ENCODE measurements around the gene CEP68. TPM values are rescaled to one million over a fixed set of nuclear protein-coding genes. Genes with fewer than 3 reads are reported as not detected.

Gene CEP68
- total RNA-seq, 1 experiment from 2014 or later: 7.2 TPM

- no peak overlapping the region for H3K27ac Mint-ChIP-seq (ENCODE audit: low read depth, unreplicated experiment)
- H3K9me3 Mint-ChIP-seq (ENCODE audit: unreplicated experiment): no peaks in the 10 kb centered on the region
- intact Hi-C loops (cut with micrococcal nuclease): no loop called here
- no TSS peak for BruUV-seq (replicated peaks)
- H3K27me3 Mint-ChIP-seq (ENCODE audit: insufficient read depth, unreplicated experiment): no peaks in the 10 kb centered on the region
- POLR2A ChIA-PET: interaction anchor here (0.6 to 1.2 kb wide), 2 partner anchors 25 to 113 kb away, joined by 3 read pairs; no protein-coding TSS in a partner anchor
- DNase-seq (ENCODE audit: unreplicated experiment): no peak
- TF ChIP-seq CTCF (IDR thresholded peaks at IDR 0.05; ENCODE audit: unreplicated experiment): no peak
- H3K36me3 Mint-ChIP-seq (ENCODE audit: insufficient read depth, unreplicated experiment): no peaks in the 10 kb centered on the region
- CTCF ChIA-PET: interaction anchor here (0.7 to 1.2 kb wide), 3 partner anchors 12 to 60 kb away, joined by 3 read pairs; no protein-coding TSS in a partner anchor
- peaks cover 18% of the 10 kb centered on the region for H3K4me1 Mint-ChIP-seq (ENCODE audit: insufficient read depth, unreplicated experiment)
- H3K4me3 Mint-ChIP-seq (ENCODE audit: unreplicated experiment): no peak overlapping the region
Measured at GRCh38 chr2:65030476-65031332, 25.5 kb upstream of the CEP68 start.

- H3K4me3 Mint-ChIP-seq (ENCODE audit: unreplicated experiment): no peak overlapping the region
- peaks cover 18% of the 10 kb centered on the region for H3K4me1 Mint-ChIP-seq (ENCODE audit: insufficient read depth, unreplicated experiment)
- ChIA-PET CTCF (interaction anchor here (0.7 to 0.8 kb wide), 2 partner anchors 35 to 61 kb away, joined by 3 read pairs; no protein-coding TSS in a partner anchor), POLR2A (interaction anchor here (1.2 kb wide), 1 partner anchor 114 kb away, joined by 3 read pairs; no protein-coding TSS in a partner anchor)
- no peaks in the 10 kb centered on the region for H3K27me3 Mint-ChIP-seq (ENCODE audit: insufficient read depth, unreplicated experiment)
- no peak for TF ChIP-seq CTCF (IDR thresholded peaks at IDR 0.05; ENCODE audit: unreplicated experiment)
- peak; percentile 16 for DNase-seq (ENCODE audit: unreplicated experiment)
- intact Hi-C loops (cut with micrococcal nuclease): no loop called here
- BruUV-seq (replicated peaks): no TSS peak
- no peak overlapping the region for H3K27ac Mint-ChIP-seq (ENCODE audit: low read depth, unreplicated experiment)
- no peaks in the 10 kb centered on the region for H3K9me3 Mint-ChIP-seq (ENCODE audit: unreplicated experiment)
- H3K36me3 Mint-ChIP-seq (ENCODE audit: insufficient read depth, unreplicated experiment): no peaks in the 10 kb centered on the region
Measured at GRCh38 chr2:65031341-65032018, 24.7 kb upstream of the CEP68 start.

GRCh38 chr2:65032019-65032975 is 23.9 kb upstream of the CEP68 start:
- H3K27ac Mint-ChIP-seq (ENCODE audit: low read depth, unreplicated experiment): no peak overlapping the region
- no TSS peak for BruUV-seq (replicated peaks)

More at GRCh38 chr2:65032019-65032975, 23.9 kb upstream of the CEP68 start:
- Mint-ChIP-seq H3K4me3 (ENCODE audit: unreplicated experiment) (no peak overlapping the region), H3K27me3 (ENCODE audit: insufficient read depth, unreplicated experiment) (no peaks in the 10 kb centered on the region), H3K9me3 (ENCODE audit: unreplicated experiment) (no peaks in the 10 kb centered on the region), H3K4me1 (ENCODE audit: insufficient read depth, unreplicated experiment) (peaks cover 18% of the 10 kb centered on the region), H3K36me3 (ENCODE audit: insufficient read depth, unreplicated experiment) (no peaks in the 10 kb centered on the region)
- CTCF ChIA-PET: interaction anchor here (1.1 to 2.2 kb wide), 3 partner anchors 115 to 465 kb away, joined by 3 to 12 read pairs (median 10); no protein-coding TSS in a partner anchor
- DNase-seq (ENCODE audit: unreplicated experiment): no peak
- intact Hi-C loops (cut with micrococcal nuclease): no loop called here
- POLR2A ChIA-PET: interaction anchor here (0.6 kb wide), 1 partner anchor 97 kb away, joined by 3 read pairs; no protein-coding TSS in a partner anchor
- no peak for TF ChIP-seq CTCF (IDR thresholded peaks at IDR 0.05; ENCODE audit: unreplicated experiment)

All from MCF 10A (cell line).